HepG2 (cell line): ENCODE data around the gene RTEL1. TPM values are rescaled to one million over a fixed set of nuclear protein-coding genes. Genes with fewer than 3 reads are reported as not detected.

Experiments
- CBFB ChIP-seq: sonication (generic); formaldehyde crosslinking; IDR thresholded peaks from 2 replicates; pipeline ENCODE4 v1.4.0; 2020; ENCODE audit warnings: missing genetic modification reagents
- HDAC1 ChIP-seq: sonication (generic); formaldehyde crosslinking; IDR thresholded peaks from 2 replicates; pipeline ENCODE4 v1.5.1; 2020; ENCODE audit warnings: mild to moderate bottlenecking, missing genetic modification reagents
- HNRNPLL ChIP-seq: fragments of 200-400 bp; formaldehyde crosslinking; IDR thresholded peaks from 2 replicates; pipeline ENCODE4 v1.6.1; 2017; ENCODE audit warnings: mild to moderate bottlenecking, low read depth, low read length; ENCODE audit not compliant: poor library complexity, severe bottlenecking
- KAT8 ChIP-seq: IDR thresholded peaks from 2 replicates; pipeline ENCODE4 v1.6.1; 2016; ENCODE audit warnings: missing genetic modification reagents, missing compliant biosample characterization
- MXD4 ChIP-seq: IDR thresholded peaks from 2 replicates; pipeline ENCODE4 v1.6.1; 2016; ENCODE audit warnings: mild to moderate bottlenecking, missing biosample characterization, missing genetic modification reagents
- PRPF4 ChIP-seq: fragments of 200-400 bp; formaldehyde crosslinking; IDR thresholded peaks from 2 replicates; pipeline ENCODE4 v1.6.1; 2016; ENCODE audit warnings: low read length, low read depth; ENCODE audit not compliant: poor library complexity, severe bottlenecking
- RAD21 ChIP-seq: fragments of 450-650 bp; formaldehyde crosslinking; IDR thresholded peaks from 2 replicates; pipeline ENCODE4 v1.5.0; 2020; ENCODE audit warnings: mild to moderate bottlenecking
- SATB2 ChIP-seq: sonication (generic); formaldehyde crosslinking; IDR thresholded peaks from 2 replicates; pipeline ENCODE4 v1.5.0; 2020; ENCODE audit warnings: missing genetic modification reagents
- TGIF2 ChIP-seq: IDR thresholded peaks from 2 replicates; pipeline ENCODE4 v1.6.1; 2016; ENCODE audit warnings: control low read depth, missing compliant biosample characterization
- ZNF235 ChIP-seq: sonication (generic); formaldehyde crosslinking; IDR thresholded peaks from 2 replicates; pipeline ENCODE4 v1.8.1; 2023; ENCODE audit warnings: mild to moderate bottlenecking, missing genetic modification reagents, borderline replicate concordance
- ZNF253 ChIP-seq: sonication (generic); formaldehyde crosslinking; IDR thresholded peaks from 2 replicates; pipeline ENCODE4 v1.8.0; 2022; ENCODE audit warnings: mild to moderate bottlenecking, missing genetic modification reagents, borderline replicate concordance
- ZNF589 ChIP-seq: sonication (generic); formaldehyde crosslinking; conservative IDR thresholded peaks from 2 replicates; pipeline ENCODE4 v1.8.0; 2022; ENCODE audit warnings: mild to moderate bottlenecking, moderate library complexity, missing genetic modification reagents
- ZNF670 ChIP-seq: sonication (generic); formaldehyde crosslinking; IDR thresholded peaks from 2 replicates; pipeline ENCODE4 v1.8.0; 2022; ENCODE audit warnings: mild to moderate bottlenecking, missing genetic modification reagents, borderline replicate concordance
- ZSCAN21 ChIP-seq: sonication (generic); formaldehyde crosslinking; IDR thresholded peaks from 2 replicates; pipeline ENCODE4 v1.8.0; 2022; ENCODE audit warnings: mild to moderate bottlenecking, missing genetic modification reagents, moderate library complexity, borderline replicate concordance
- polyA plus RNA-seq, 8 experiments: library from polyadenylated mRNA; depleted of rRNA in 3 of 8; stranded (reverse) in 7 of 8; unstranded in 1 of 8; fragments of >200 nt; fragmentation: Illumina TruSeq in 4 of 8; extraction: Trizol in 4 of 8; gene quantifications; 2 replicates each; pipeline versions ENCODE4 v1.2.1 to v1.2.3, GENCODE V29; 2011 to 2016; ENCODE audit warnings: low read depth in 4 of 8, missing spikeins in 1 of 8, mixed read lengths in 1 of 8; ENCODE audit not compliant: insufficient read depth in 1 of 8
- total RNA-seq, 5 experiments: library from RNA; depleted of rRNA; stranded (reverse); fragments of >200 nt; fragmentation: Illumina TruSeq; extraction: Trizol; gene quantifications; 2 replicates each; pipeline ENCODE4 v1.2.3, GENCODE V29; 2016; ENCODE audit warnings: low read depth in 1 of 5
- TF ChIP-seq, protein P1 (sequence below): sonication (generic); formaldehyde crosslinking; IDR thresholded peaks from 2 replicates; pipeline ENCODE4 v1.4.0; 2020; ENCODE audit warnings: mild to moderate bottlenecking, missing genetic modification reagents, borderline replicate concordance
- TF ChIP-seq, protein P2 (sequence below): sonication (generic); formaldehyde crosslinking; conservative IDR thresholded peaks from 2 replicates; pipeline ENCODE4 v1.8.1; 2023; ENCODE audit warnings: missing genetic modification reagents
- TF ChIP-seq, protein P3 (sequence below): sonication (generic); formaldehyde crosslinking; IDR thresholded peaks from 2 replicates; pipeline ENCODE4; 2020; ENCODE audit warnings: missing genetic modification reagents, mild to moderate bottlenecking, borderline replicate concordance
- TF ChIP-seq, protein P4 (sequence below): sonication (generic); formaldehyde crosslinking; IDR thresholded peaks from 2 replicates; pipeline ENCODE4 v1.9.0; 2022; ENCODE audit warnings: low read depth, missing genetic modification reagents

RTEL1 gene
- total and polyA plus RNA-seq, 2 of the 13 experiments (the other 11 are each of a cell fraction or from before 2014, with no cell fraction given) = 21.8 to 36.4 TPM

DNA sequence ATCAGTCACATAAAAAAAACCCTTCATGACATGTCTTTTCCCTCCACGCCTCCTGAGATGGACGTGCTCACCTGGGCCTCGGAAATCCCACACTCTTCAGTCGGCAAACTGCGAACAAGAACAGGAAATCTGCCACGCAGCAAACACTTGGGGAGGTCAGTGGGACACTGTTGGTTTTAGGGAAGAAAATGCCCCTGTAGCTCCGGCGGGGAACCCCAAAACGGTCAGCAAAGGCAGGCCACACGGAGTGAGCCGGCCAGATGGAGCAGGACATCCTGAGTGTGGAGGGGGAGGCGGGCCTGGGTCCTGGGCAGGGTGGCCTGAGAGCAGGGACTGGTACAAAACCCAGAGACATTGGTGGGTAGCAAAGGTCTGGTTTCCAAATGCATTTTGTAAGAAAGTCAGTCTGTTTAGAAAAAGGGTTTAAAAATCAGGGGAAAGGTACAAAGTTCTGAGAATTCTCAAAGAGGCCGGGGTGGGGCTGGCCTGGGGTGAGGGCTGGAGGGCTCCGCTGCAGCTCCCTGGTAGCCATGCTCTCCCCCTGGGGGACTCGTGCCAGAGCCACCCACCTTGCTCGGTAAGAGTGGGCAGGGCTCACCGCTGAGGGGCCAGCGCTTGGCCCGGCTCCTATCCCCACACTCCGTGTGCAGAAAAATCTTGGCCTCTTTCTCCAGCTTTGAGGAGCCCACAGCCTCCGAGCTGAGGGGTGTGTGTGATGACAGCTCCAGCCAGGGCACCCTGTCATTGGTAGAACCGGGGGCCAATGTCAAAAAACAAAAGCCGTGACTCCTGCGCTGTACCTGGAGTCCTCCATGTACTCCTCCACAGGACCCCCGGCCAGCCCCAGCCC is 86.7 kb downstream of the RTEL1 start (continued):
- TF ChIP-seq, protein P1, sequence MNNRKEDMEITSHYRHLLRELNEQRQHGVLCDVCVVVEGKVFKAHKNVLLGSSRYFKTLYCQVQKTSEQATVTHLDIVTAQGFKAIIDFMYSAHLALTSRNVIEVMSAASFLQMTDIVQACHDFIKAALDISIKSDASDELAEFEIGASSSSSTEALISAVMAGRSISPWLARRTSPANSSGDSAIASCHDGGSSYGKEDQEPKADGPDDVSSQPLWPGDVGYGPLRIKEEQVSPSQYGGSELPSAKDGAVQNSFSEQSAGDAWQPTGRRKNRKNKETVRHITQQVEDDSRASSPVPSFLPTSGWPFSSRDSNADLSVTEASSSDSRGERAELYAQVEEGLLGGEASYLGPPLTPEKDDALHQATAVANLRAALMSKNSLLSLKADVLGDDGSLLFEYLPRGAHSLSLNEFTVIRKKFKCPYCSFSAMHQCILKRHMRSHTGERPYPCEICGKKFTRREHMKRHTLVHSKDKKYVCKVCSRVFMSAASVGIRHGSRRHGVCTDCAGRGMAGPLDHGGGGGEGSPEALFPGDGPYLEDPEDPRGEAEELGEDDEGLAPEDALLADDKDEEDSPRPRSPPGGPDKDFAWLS (CRISPR knock-in tag) = no peak
- TF ChIP-seq CBFB (no peak), SATB2 (CRISPR knock-in tag) (no peak), ZNF589 (CRISPR knock-in tag) (no peak), RAD21 (CRISPR knock-in tag) (peak; percentile 15; the same call in 1 of the 2 replicates), ZSCAN21 (no peak), ZNF253 (no peak), PRPF4 (no peak), ZNF235 (CRISPR knock-in tag) (no peak), HNRNPLL (no peak), TGIF2 (CRISPR knock-in tag) (no peak), ZNF670 (CRISPR knock-in tag) (no peak), KAT8 (CRISPR knock-in tag) (no peak), HDAC1 (no peak), MXD4 (0 out of 2 replicates have a peak, but pooled peaks have one; percentile 51)
- TF ChIP-seq, protein P2, sequence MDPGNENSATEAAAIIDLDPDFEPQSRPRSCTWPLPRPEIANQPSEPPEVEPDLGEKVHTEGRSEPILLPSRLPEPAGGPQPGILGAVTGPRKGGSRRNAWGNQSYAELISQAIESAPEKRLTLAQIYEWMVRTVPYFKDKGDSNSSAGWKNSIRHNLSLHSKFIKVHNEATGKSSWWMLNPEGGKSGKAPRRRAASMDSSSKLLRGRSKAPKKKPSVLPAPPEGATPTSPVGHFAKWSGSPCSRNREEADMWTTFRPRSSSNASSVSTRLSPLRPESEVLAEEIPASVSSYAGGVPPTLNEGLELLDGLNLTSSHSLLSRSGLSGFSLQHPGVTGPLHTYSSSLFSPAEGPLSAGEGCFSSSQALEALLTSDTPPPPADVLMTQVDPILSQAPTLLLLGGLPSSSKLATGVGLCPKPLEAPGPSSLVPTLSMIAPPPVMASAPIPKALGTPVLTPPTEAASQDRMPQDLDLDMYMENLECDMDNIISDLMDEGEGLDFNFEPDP (CRISPR knock-in tag) = no peak
- TF ChIP-seq, protein P3, sequence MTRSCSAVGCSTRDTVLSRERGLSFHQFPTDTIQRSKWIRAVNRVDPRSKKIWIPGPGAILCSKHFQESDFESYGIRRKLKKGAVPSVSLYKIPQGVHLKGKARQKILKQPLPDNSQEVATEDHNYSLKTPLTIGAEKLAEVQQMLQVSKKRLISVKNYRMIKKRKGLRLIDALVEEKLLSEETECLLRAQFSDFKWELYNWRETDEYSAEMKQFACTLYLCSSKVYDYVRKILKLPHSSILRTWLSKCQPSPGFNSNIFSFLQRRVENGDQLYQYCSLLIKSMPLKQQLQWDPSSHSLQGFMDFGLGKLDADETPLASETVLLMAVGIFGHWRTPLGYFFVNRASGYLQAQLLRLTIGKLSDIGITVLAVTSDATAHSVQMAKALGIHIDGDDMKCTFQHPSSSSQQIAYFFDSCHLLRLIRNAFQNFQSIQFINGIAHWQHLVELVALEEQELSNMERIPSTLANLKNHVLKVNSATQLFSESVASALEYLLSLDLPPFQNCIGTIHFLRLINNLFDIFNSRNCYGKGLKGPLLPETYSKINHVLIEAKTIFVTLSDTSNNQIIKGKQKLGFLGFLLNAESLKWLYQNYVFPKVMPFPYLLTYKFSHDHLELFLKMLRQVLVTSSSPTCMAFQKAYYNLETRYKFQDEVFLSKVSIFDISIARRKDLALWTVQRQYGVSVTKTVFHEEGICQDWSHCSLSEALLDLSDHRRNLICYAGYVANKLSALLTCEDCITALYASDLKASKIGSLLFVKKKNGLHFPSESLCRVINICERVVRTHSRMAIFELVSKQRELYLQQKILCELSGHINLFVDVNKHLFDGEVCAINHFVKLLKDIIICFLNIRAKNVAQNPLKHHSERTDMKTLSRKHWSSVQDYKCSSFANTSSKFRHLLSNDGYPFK (CRISPR knock-in tag) = peak; percentile 52; the same call in 1 of the 2 replicates
- TF ChIP-seq, protein P4, sequence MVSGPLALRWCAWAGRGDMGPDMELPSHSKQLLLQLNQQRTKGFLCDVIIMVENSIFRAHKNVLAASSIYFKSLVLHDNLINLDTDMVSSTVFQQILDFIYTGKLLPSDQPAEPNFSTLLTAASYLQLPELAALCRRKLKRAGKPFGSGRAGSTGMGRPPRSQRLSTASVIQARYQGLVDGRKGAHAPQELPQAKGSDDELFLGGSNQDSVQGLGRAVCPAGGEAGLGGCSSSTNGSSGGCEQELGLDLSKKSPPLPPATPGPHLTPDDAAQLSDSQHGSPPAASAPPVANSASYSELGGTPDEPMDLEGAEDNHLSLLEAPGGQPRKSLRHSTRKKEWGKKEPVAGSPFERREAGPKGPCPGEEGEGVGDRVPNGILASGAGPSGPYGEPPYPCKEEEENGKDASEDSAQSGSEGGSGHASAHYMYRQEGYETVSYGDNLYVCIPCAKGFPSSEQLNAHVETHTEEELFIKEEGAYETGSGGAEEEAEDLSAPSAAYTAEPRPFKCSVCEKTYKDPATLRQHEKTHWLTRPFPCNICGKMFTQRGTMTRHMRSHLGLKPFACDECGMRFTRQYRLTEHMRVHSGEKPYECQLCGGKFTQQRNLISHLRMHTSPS (CRISPR knock-in tag) = no peak
